Liver (tissue), 3 donors: ENCODE results near the gene RPL35.

Experiments used
- CTCF ChIP-seq: fragments of 150-350 bp; IDR thresholded peaks from 2 replicates; pipeline ENCODE4 v1.5.1; 2017; ENCODE audit warnings: improper control_type of control experiment, low read depth, low read length; ENCODE audit not compliant: missing input control
- HNF4A ChIP-seq, 2 donors: conservative IDR thresholded peaks; 2 replicates each; pipeline ENCODE4 v1.6.1; 2016; ENCODE audit warnings: antibody characterized with exemption in 2 of 2, mild to moderate bottlenecking in 2 of 2
- MAX ChIP-seq: IDR thresholded peaks from 2 replicates; pipeline ENCODE4 v1.6.1; 2016; ENCODE audit warnings: antibody characterized with exemption
- RAD21 ChIP-seq, 2 donors: IDR thresholded peaks; 2 replicates each; pipeline ENCODE4 v1.6.1; 2016; ENCODE audit warnings: antibody characterized with exemption in 2 of 2, mild to moderate bottlenecking in 2 of 2
- REST ChIP-seq: IDR thresholded peaks from 2 replicates; pipeline ENCODE4 v1.6.1; 2016; ENCODE audit warnings: antibody characterized with exemption, mild to moderate bottlenecking
- TAF1 ChIP-seq: conservative IDR thresholded peaks from 2 replicates; pipeline ENCODE4 v1.6.1; 2016; ENCODE audit warnings: antibody characterized with exemption, mild to moderate bottlenecking
- donor health status: healthy.
- donor health status: healthy.

GRCh38 chr9:124897570-124898460, 36.1 kb upstream of the RPL35 start:
- TF ChIP-seq CTCF (no peak), TAF1 (no peak), REST (no peak), MAX (no peak), HNF4A (conservative IDR thresholded peaks at IDR 0.05) (peak; percentile 82 to 83), RAD21 (IDR thresholded peaks at IDR 0.05) (peak; percentile 22 to 36)
